GM19240 (cell line): Measurements from ENCODE around the gene AOC2.
"Not testable (repeated sequence)": the region's sequence is repeated elsewhere in the genome, so short reads cannot be mapped to it uniquely, and the experiment has no call there.

Experiments used
- DNase-seq: peaks from one replicate; pipeline ENCODE4 v3.0.0; 2011; ENCODE audit warnings: low spot score; ENCODE audit not compliant: insufficient read length

Gene AOC2

GRCh38 chr17:42832213-42832933 lies 12.0 kb upstream of the AOC2 start:
- DNase-seq = no peak

- peak; percentile 89 for DNase-seq
These were observed 11.2 kb upstream of the AOC2 start, which contains the start of gene PSME3 for GRCh38 chr17:42832934-42833766. Gene PSME3 (plus strand): TSS chr17:42833397. CDS start chr17:42833632, 235 bp downstream.

- no peak for DNase-seq
These were observed 10.5 kb upstream of the AOC2 start for GRCh38 chr17:42833767-42834422.

GRCh38 chr17:42835732-42836131 lies 8.6 kb upstream of the AOC2 start:
- no peak for DNase-seq

- DNase-seq = no peak
These were observed 2.2 kb upstream of the AOC2 start for GRCh38 chr17:42841975-42842685.

GRCh38 chr17:42843358-42843934 lies 934 bp upstream of the AOC2 start:
- DNase-seq = no peak

GRCh38 chr17:42844761-42845555 lies 578 bp downstream of the AOC2 start:
- no peak for DNase-seq

GRCh38 chr17:42845556-42845917 lies 1.2 kb downstream of the AOC2 start:
- no peak for DNase-seq

GRCh38 chr17:42845918-42846593 lies 1.7 kb downstream of the AOC2 start:
- DNase-seq = no peak

GRCh38 chr17:42846594-42847280 lies 2.4 kb downstream of the AOC2 start:
- no peak for DNase-seq

- DNase-seq = no peak
These were observed 3.7 kb downstream of the AOC2 start for GRCh38 chr17:42848093-42848492.

GRCh38 chr17:42849031-42849430 lies 4.7 kb downstream of the AOC2 start:
- no peak for DNase-seq

GRCh38 chr17:42849451-42850181 lies 5.2 kb downstream of the AOC2 start:
- DNase-seq = no peak

- no peak for DNase-seq
These were observed 6.6 kb downstream of the AOC2 start, which contains the start of gene AOC3 for GRCh38 chr17:42850954-42851353. Gene AOC3 (plus strand): TSS chr17:42851199. CDS start chr17:42851344, 145 bp downstream.

- not testable (repeated sequence) for DNase-seq
These were observed 7.2 kb downstream of the AOC2 start for GRCh38 chr17:42851371-42852240.

GRCh38 chr17:42852351-42852750 lies 8.0 kb downstream of the AOC2 start:
- DNase-seq = no peak

- DNase-seq = no peak
These were observed 8.6 kb downstream of the AOC2 start for GRCh38 chr17:42853004-42853403.
